Measurements from ENCODE around the gene RAB40B. TPM values are rescaled to one million over a fixed set of nuclear protein-coding genes. Genes with fewer than 3 reads are reported as not detected.

The RAB40B gene
- polyA plus RNA-seq, 1 donor: 18.0 TPM

DNA sequence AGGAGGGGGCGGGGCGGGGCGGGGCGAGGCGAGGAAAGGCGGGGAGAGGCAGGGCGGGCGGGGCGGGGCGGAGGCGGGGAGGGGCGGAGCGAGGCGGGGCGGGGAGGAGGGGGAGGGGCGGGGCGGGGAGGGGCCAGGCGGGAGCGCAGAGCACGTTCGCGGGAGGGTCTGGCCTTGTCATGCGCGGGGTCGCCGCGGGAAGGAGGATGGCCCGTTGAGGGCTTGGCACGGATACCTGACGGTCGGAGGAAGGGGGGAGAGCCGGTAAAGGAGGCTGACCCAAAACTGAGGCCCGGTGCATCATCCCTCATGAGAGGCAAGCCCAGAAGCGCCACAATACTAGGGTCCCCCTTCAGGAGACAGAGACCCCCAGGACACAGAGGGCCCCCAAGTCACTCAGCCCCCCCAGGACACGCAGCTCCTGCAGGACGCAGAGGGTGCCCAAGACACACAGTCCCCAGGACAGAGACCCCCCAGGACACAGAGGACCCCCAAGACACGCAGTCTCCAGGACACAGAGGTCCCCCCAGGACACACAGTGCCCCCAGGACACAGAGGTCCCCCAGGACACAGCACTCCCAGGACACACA, 49.7 kb downstream of the RAB40B start:
- Histone ChIP-seq H3K36me3 (ENCODE audit: control insufficient read depth, insufficient read depth, low read length) (peaks cover 8% of the 10 kb centered on the region), H3K27ac (ENCODE audit: low read length) (no peak overlapping the region), H3K9me3 (ENCODE audit: control insufficient read depth, low read depth, low read length) (peaks cover 3% of the 10 kb centered on the region), H3K4me3 (ENCODE audit: low read length) (peak overlapping the region; percentile 9), H3K4me1 (ENCODE audit: control insufficient read depth, insufficient read depth, low read length) (peaks cover 10% of the 10 kb centered on the region), H3K27me3 (ENCODE audit: control insufficient read depth, insufficient read depth, low read length) (no peaks in the 10 kb centered on the region)
- peak in 1 of 2 donors; percentile 36 for DNase-seq
- WGBS (ENCODE audit: insufficient coverage, low lambda C conversion rate): no CpG with 5 or more reads among the region's 37 CpGs

GRCh38 chr17:82648165-82648668, 50.3 kb downstream of the RAB40B start, which contains the start of gene WDR45B:
Gene WDR45B, minus strand, starts transcription at chr17:82648444. Its CDS starts 104 bp downstream, at chr17:82648340.
- peak within 1 kb of the TSS; percentile 77 for H3K4me3 ChIP-seq (ENCODE audit: low read length)
- H3K4me1 ChIP-seq (ENCODE audit: control insufficient read depth, insufficient read depth, low read length): peaks cover 10% of the 10 kb centered on the region
- peaks cover 14% of the 10 kb centered on the region for H3K36me3 ChIP-seq (ENCODE audit: control insufficient read depth, insufficient read depth, low read length)
- no CpG with 5 or more reads among the region's 67 CpGs for WGBS (ENCODE audit: insufficient coverage, low lambda C conversion rate)
- H3K9me3 ChIP-seq (ENCODE audit: control insufficient read depth, low read depth, low read length): peaks cover 3% of the 10 kb centered on the region
- peak within 1 kb of the TSS; percentile 80 for H3K27ac ChIP-seq (ENCODE audit: low read length)
- H3K27me3 ChIP-seq (ENCODE audit: control insufficient read depth, insufficient read depth, low read length): no peaks in the 10 kb centered on the region
- peak; percentile 97 for DNase-seq

DNA sequence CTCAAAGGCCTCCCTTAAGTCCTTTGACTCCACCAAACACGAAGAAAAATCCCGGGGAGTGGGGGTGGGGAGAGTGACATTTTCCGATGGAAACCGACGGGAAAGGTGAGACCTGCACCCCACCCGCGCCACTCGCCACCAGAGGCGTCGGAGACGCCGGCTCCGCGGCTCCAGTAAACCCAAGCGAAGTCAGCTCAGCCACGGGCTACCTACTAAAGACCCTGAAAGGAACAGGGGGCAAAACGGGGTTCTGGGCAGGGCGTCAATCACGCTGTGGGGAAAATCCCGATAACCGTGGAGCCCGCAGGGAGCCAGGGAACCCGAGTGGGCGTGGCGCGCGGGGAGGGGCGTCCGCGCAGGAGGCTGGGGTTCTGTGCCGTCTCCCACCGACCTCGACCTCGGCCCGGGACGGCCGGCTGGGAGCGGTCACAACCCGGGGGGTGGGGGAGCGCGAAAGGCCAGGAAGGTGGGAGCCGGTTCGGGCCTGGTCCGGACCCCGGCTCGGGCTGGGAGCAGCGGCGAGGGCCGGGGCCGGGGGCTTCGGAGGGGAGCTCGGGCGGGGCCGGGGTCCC, 50.8 kb downstream of the RAB40B start:
- Histone ChIP-seq H3K4me1 (ENCODE audit: control insufficient read depth, insufficient read depth, low read length) (peaks cover 10% of the 10 kb centered on the region), H3K27ac (ENCODE audit: low read length) (peak overlapping the region; percentile 80), H3K27me3 (ENCODE audit: control insufficient read depth, insufficient read depth, low read length) (no peaks in the 10 kb centered on the region), H3K4me3 (ENCODE audit: low read length) (peak overlapping the region; percentile 77), H3K9me3 (ENCODE audit: control insufficient read depth, low read depth, low read length) (peaks cover 3% of the 10 kb centered on the region), H3K36me3 (ENCODE audit: control insufficient read depth, insufficient read depth, low read length) (peaks cover 20% of the 10 kb centered on the region)
- peak in 1 of 2 donors; percentile 57 for DNase-seq
- no CpG with 5 or more reads among the region's 54 CpGs for WGBS (ENCODE audit: insufficient coverage, low lambda C conversion rate)

GRCh38 chr17:82645516-82645915, 53.0 kb downstream of the RAB40B start:
- Histone ChIP-seq H3K9me3 (ENCODE audit: control insufficient read depth, low read depth, low read length) (peaks cover 3% of the 10 kb centered on the region), H3K4me1 (ENCODE audit: control insufficient read depth, insufficient read depth, low read length) (peaks cover 10% of the 10 kb centered on the region), H3K27me3 (ENCODE audit: control insufficient read depth, insufficient read depth, low read length) (no peaks in the 10 kb centered on the region), H3K36me3 (ENCODE audit: control insufficient read depth, insufficient read depth, low read length) (peaks cover 35% of the 10 kb centered on the region), H3K27ac (ENCODE audit: low read length) (no peak overlapping the region), H3K4me3 (ENCODE audit: low read length) (no peak overlapping the region)
- WGBS (ENCODE audit: insufficient coverage, low lambda C conversion rate): 100% methylated on average over 1 of the region's 4 CpGs
- DNase-seq: no peak

- WGBS (ENCODE audit: insufficient coverage, low lambda C conversion rate): no CpG with 5 or more reads among the region's 5 CpGs
- DNase-seq: no peak
- no peak overlapping the region for H3K27ac ChIP-seq (ENCODE audit: low read length)
- H3K27me3 ChIP-seq (ENCODE audit: control insufficient read depth, insufficient read depth, low read length): no peaks in the 10 kb centered on the region
- H3K36me3 ChIP-seq (ENCODE audit: control insufficient read depth, insufficient read depth, low read length): peaks cover 45% of the 10 kb centered on the region
- no peak overlapping the region for H3K4me3 ChIP-seq (ENCODE audit: low read length)
- peaks cover 7% of the 10 kb centered on the region for H3K9me3 ChIP-seq (ENCODE audit: control insufficient read depth, low read depth, low read length)
- H3K4me1 ChIP-seq (ENCODE audit: control insufficient read depth, insufficient read depth, low read length): peaks cover 10% of the 10 kb centered on the region
Observed at GRCh38 chr17:82644148-82644547, 54.4 kb downstream of the RAB40B start.

DNA sequence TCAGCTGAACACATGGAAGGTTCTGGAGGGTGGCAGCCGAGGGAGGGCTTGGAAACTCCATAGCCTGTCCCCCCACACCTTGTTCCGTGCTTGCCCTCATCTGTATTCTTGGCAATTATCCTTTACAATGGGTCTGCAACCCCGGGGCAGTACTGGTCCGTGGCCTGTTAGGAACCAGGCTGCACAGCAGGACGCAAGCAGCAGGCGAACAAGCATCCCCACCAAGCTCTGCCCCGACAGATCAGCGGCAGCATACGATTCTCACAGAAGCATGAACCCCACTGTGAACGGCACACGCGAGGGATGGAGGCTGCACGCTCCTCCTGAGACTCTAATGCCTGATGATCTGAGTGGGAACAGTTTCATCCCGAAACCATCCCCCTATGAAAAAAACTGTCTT, 56.5 kb downstream of the RAB40B start:
- peaks cover 5% of the 10 kb centered on the region for H3K4me1 ChIP-seq (ENCODE audit: control insufficient read depth, insufficient read depth, low read length)
- no peaks in the 10 kb centered on the region for H3K27me3 ChIP-seq (ENCODE audit: control insufficient read depth, insufficient read depth, low read length)
- DNase-seq: no peak
- peaks cover 57% of the 10 kb centered on the region for H3K36me3 ChIP-seq (ENCODE audit: control insufficient read depth, insufficient read depth, low read length)
- WGBS (ENCODE audit: insufficient coverage, low lambda C conversion rate): no CpG with 5 or more reads among the region's 14 CpGs
- H3K9me3 ChIP-seq (ENCODE audit: control insufficient read depth, low read depth, low read length): peaks cover 11% of the 10 kb centered on the region
- H3K4me3 ChIP-seq (ENCODE audit: low read length): no peak overlapping the region
- no peak overlapping the region for H3K27ac ChIP-seq (ENCODE audit: low read length)

- H3K4me3 ChIP-seq (ENCODE audit: low read length): no peak overlapping the region
- H3K9me3 ChIP-seq (ENCODE audit: control insufficient read depth, low read depth, low read length): peaks cover 16% of the 10 kb centered on the region
- H3K27me3 ChIP-seq (ENCODE audit: control insufficient read depth, insufficient read depth, low read length): no peaks in the 10 kb centered on the region
- peaks cover 63% of the 10 kb centered on the region for H3K36me3 ChIP-seq (ENCODE audit: control insufficient read depth, insufficient read depth, low read length)
- no peaks in the 10 kb centered on the region for H3K4me1 ChIP-seq (ENCODE audit: control insufficient read depth, insufficient read depth, low read length)
- DNase-seq: no peak
- H3K27ac ChIP-seq (ENCODE audit: low read length): no peak overlapping the region
- no CpG with 5 or more reads among the region's 5 CpGs for WGBS (ENCODE audit: insufficient coverage, low lambda C conversion rate)
Observed at GRCh38 chr17:82640036-82640435, 58.5 kb downstream of the RAB40B start.

DNA sequence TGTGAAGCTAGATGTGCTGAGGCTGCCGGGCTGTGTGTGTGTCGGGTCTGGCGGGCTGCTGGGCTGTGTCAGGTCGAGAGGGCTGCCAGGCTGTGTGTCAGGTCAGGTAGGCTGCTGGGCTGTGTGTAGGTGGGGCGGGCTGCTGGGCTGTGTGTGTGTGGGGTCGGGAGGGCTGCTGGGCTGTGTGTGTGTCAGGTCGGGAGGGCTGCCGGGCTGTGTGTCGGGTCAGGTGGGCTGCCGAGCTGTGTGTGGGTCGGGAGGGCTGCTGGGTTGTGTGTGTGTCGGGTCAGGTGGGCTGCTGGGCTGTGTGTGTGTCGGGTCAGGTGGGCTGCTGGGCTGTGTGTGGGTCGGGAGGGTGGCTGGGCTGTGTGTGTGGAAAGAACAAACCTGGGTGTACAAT, 58.9 kb downstream of the RAB40B start:
- no peak for DNase-seq
- Histone ChIP-seq H3K27ac (ENCODE audit: low read length) (no peak overlapping the region), H3K4me1 (ENCODE audit: control insufficient read depth, insufficient read depth, low read length) (no peaks in the 10 kb centered on the region), H3K4me3 (ENCODE audit: low read length) (no peak overlapping the region), H3K36me3 (ENCODE audit: control insufficient read depth, insufficient read depth, low read length) (peaks cover 63% of the 10 kb centered on the region), H3K27me3 (ENCODE audit: control insufficient read depth, insufficient read depth, low read length) (no peaks in the 10 kb centered on the region), H3K9me3 (ENCODE audit: control insufficient read depth, low read depth, low read length) (peaks cover 16% of the 10 kb centered on the region)
- no CpG with 5 or more reads among the region's 14 CpGs for WGBS (ENCODE audit: insufficient coverage, low lambda C conversion rate)

GRCh38 chr17:82638183-82638773, 60.2 kb downstream of the RAB40B start:
- Histone ChIP-seq H3K4me3 (ENCODE audit: low read length) (no peak overlapping the region), H3K27ac (ENCODE audit: low read length) (no peak overlapping the region), H3K27me3 (ENCODE audit: control insufficient read depth, insufficient read depth, low read length) (no peaks in the 10 kb centered on the region), H3K36me3 (ENCODE audit: control insufficient read depth, insufficient read depth, low read length) (peaks cover 53% of the 10 kb centered on the region), H3K4me1 (ENCODE audit: control insufficient read depth, insufficient read depth, low read length) (no peaks in the 10 kb centered on the region), H3K9me3 (ENCODE audit: control insufficient read depth, low read depth, low read length) (peaks cover 16% of the 10 kb centered on the region)
- no peak for DNase-seq
- 94% methylated on average over 2 of the region's 5 CpGs for WGBS (ENCODE audit: insufficient coverage, low lambda C conversion rate)

- Histone ChIP-seq H3K4me1 (ENCODE audit: control insufficient read depth, insufficient read depth, low read length) (no peaks in the 10 kb centered on the region), H3K9me3 (ENCODE audit: control insufficient read depth, low read depth, low read length) (peaks cover 16% of the 10 kb centered on the region), H3K4me3 (ENCODE audit: low read length) (no peak overlapping the region), H3K36me3 (ENCODE audit: control insufficient read depth, insufficient read depth, low read length) (peaks cover 41% of the 10 kb centered on the region), H3K27me3 (ENCODE audit: control insufficient read depth, insufficient read depth, low read length) (no peaks in the 10 kb centered on the region), H3K27ac (ENCODE audit: low read length) (peak overlapping the region; percentile 63)
- DNase-seq: peak in 1 of 2 donors; percentile 78
- 37% methylated on average over 6 of the region's 16 CpGs for WGBS (ENCODE audit: insufficient coverage, low lambda C conversion rate)
Observed at GRCh38 chr17:82636626-82637598, 61.6 kb downstream of the RAB40B start.

Measured in large intestine (tissue), 3 donors.